Keratinocyte (primary cell): ENCODE results near the gene RPAIN. TPM values are rescaled to one million over a fixed set of nuclear protein-coding genes. Genes with fewer than 3 reads are reported as not detected.

Experiments
- DNase-seq: peaks from one replicate; pipeline ENCODE4 v3.0.0-alpha.2; 2011; ENCODE audit warnings: low read depth, missing footprints, low spot score
- FAIRE-seq: peaks from 2 replicates; lab custom pipeline; 2011; peaks lifted over from hg19 to GRCh38; lab: Jason Lieb, UNC
- H2AFZ ChIP-seq: 2 replicates; pipeline ENCODE4 v1.6.0; 2012; ENCODE audit warnings: low read length, control low read depth, inconsistent platforms; ENCODE audit not compliant: control insufficient read depth
- H3K27ac ChIP-seq: 2 replicates; pipeline ENCODE4 v1.5.1; 2011; ENCODE audit warnings: low read length; ENCODE audit not compliant: control insufficient read depth, insufficient read depth
- H3K27me3 ChIP-seq: 3 replicates; pipeline ENCODE4 v1.6.0; 2011; ENCODE audit warnings: low read length; ENCODE audit not compliant: control insufficient read depth, insufficient read depth; ENCODE audit errors: extremely low read depth
- H3K36me3 ChIP-seq, 2 experiments: 2 replicates in 1 of 2; 3 replicates in 1 of 2; pipeline ENCODE4 v1.5.1; 2011; ENCODE audit warnings: low read length in 2 of 2, mild to moderate bottlenecking in 1 of 2; ENCODE audit not compliant: control insufficient read depth in 2 of 2, insufficient read depth in 2 of 2; ENCODE audit errors: extremely low read depth in 1 of 2
- H3K4me1 ChIP-seq: 3 replicates; pipeline ENCODE4 v1.5.1; 2011; ENCODE audit warnings: low read length; ENCODE audit not compliant: control insufficient read depth, insufficient read depth; ENCODE audit errors: extremely low read depth
- H3K4me2 ChIP-seq: 3 replicates; pipeline ENCODE4 v1.6.0; 2011; ENCODE audit warnings: low read depth, low read length; ENCODE audit not compliant: control insufficient read depth, insufficient read depth; ENCODE audit errors: extremely low read depth
- H3K4me3 ChIP-seq, 3 experiments: fragments of 200-600 bp in 1 of 3; sonication (generic) in 1 of 3; 2 replicates in 2 of 3; 3 replicates in 1 of 3; pipeline ENCODE4 v1.5.1; 2011 to 2016; ENCODE audit warnings: low read length in 3 of 3, mild to moderate bottlenecking in 3 of 3, control low read depth in 2 of 3, inconsistent platforms in 1 of 3, low read depth in 1 of 3, mixed read lengths in 1 of 3, mixed run types in 1 of 3, moderate library complexity in 1 of 3; ENCODE audit not compliant: control insufficient read depth in 2 of 3, insufficient read depth in 2 of 3; ENCODE audit errors: extremely low read depth in 1 of 3
- H3K79me2 ChIP-seq: 2 replicates; pipeline ENCODE4 v1.6.0; 2012; ENCODE audit warnings: low read length; ENCODE audit not compliant: control insufficient read depth, insufficient read depth
- H3K9ac ChIP-seq: 3 replicates; pipeline ENCODE4 v1.6.0; 2011; ENCODE audit warnings: low read length; ENCODE audit not compliant: control insufficient read depth, insufficient read depth; ENCODE audit errors: extremely low read depth
- H3K9me1 ChIP-seq: 3 replicates; pipeline ENCODE4 v1.6.0; 2011; ENCODE audit warnings: low read length; ENCODE audit not compliant: control insufficient read depth, insufficient read depth; ENCODE audit errors: extremely low read depth
- H3K9me3 ChIP-seq: 2 replicates; pipeline ENCODE4 v1.5.1; 2012; ENCODE audit warnings: low read depth, low read length; ENCODE audit not compliant: control insufficient read depth
- H4K20me1 ChIP-seq: 3 replicates; pipeline ENCODE4 v1.6.0; 2011; ENCODE audit warnings: low read length; ENCODE audit not compliant: control insufficient read depth, insufficient read depth; ENCODE audit errors: extremely low read depth
- CTCF ChIP-seq, 3 experiments: IDR thresholded peaks in 1 of 3; conservative IDR thresholded peaks in 1 of 3; optimal IDR thresholded peaks in 1 of 3; 2 replicates in 2 of 3; 3 replicates in 1 of 3; pipeline versions ENCODE3 to v1.5.1; 2011; ENCODE audit warnings: low read length in 3 of 3, mild to moderate bottlenecking in 3 of 3, moderate library complexity in 2 of 3, control low read depth in 1 of 3, inconsistent platforms in 1 of 3; ENCODE audit not compliant: insufficient read depth in 2 of 3; ENCODE audit errors: extremely low read depth in 1 of 3
- EZH2 ChIP-seq: IDR thresholded peaks from one replicate; pipeline ENCODE4 v1.6.1; 2012; ENCODE audit warnings: inconsistent platforms, mild to moderate bottlenecking, low read length, moderate library complexity
- dilution Hi-C: fragments of 300-500 bp; cut with MboI; formaldehyde crosslinking; loops from one replicate; pipeline ENCODE4 v1.7.0; 2020; ENCODE audit warnings: low sequenced_read_pairs; ENCODE audit not compliant: extremely low pct_ligation_motif_present
- polyA plus RNA-seq, 5 experiments: library from polyadenylated mRNA; depleted of rRNA in 3 of 5; stranded (reverse) in 3 of 5; stranded (forward) in 1 of 5; unstranded in 1 of 5; fragments of >200 nt; gene quantifications; 1 replicate in 1 of 5; 2 replicates in 3 of 5; 3 replicates in 1 of 5; pipeline versions ENCODE4 v1.2.1 to v1.2.3, GENCODE V29; 2011 to 2012; ENCODE audit warnings: missing spikeins in 2 of 5, low read depth in 1 of 5, low replicate concordance in 1 of 5

Gene RPAIN
- polyA plus RNA-seq, 1 donor (not counting 4 experiments of a cell fraction or from before 2014, with no cell fraction given) = 22.5 TPM

GRCh38 chr17:5466295-5466694 is 46.3 kb downstream of the RPAIN start:
- no peak overlapping the region for H2AFZ ChIP-seq
- H3K4me1 ChIP-seq = peaks cover 8% of the 10 kb centered on the region
- dilution Hi-C loops = no loop called here
- H4K20me1 ChIP-seq = no peaks in the 10 kb centered on the region
- H3K79me2 ChIP-seq = peaks cover 67% of the 10 kb centered on the region
- H3K4me2 ChIP-seq = peak overlapping the region; percentile 63
- H3K9me3 ChIP-seq = no peaks in the 10 kb centered on the region
- TF ChIP-seq EZH2 (no peak), CTCF (optimal IDR thresholded peaks at IDR 0.05 in 1 of 3, IDR thresholded peaks at IDR 0.05 in 1 of 3, conservative IDR thresholded peaks at IDR 0.05 in 1 of 3; ENCODE audit: extremely low read depth in 1 of 3, insufficient read depth in 2 of 3, low read length in 3 of 3) (no peak)
- no peak overlapping the region for H3K27ac ChIP-seq
- no peaks in the 10 kb centered on the region for H3K27me3 ChIP-seq
- H3K4me3 ChIP-seq = no peak overlapping the region
- H3K9ac ChIP-seq = no peak overlapping the region
- no peak for FAIRE-seq
- H3K9me1 ChIP-seq = peaks cover 2% of the 10 kb centered on the region
- H3K36me3 ChIP-seq = peaks cover 0 to 5% of the 10 kb centered on the region in 2 experiments
- no peak for DNase-seq

DNA sequence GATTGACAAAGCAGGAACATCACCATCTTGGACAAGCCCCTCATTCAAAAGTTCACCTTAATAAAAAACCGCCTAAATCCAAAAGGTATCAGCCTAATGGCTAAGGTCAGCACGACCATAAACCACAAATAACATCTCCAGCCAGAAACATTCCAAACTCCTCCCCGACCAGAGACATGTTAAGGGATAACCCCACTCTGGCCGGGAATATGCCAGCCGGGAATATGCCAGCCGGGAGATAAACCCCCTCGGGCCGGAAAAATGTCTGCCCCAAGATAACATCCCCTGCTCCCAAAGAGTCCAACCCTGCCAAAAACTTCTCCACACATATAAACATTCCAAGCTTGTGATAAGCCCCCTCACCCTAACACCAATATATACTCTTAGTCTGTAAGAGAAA is 47.4 kb downstream of the RPAIN start:
- Histone ChIP-seq H3K9ac (peak overlapping the region; percentile 82), H3K4me1 (peaks cover 8% of the 10 kb centered on the region), H3K9me3 (no peaks in the 10 kb centered on the region), H3K27me3 (no peaks in the 10 kb centered on the region), H3K79me2 (peaks cover 63% of the 10 kb centered on the region), H3K4me2 (peak overlapping the region; percentile 63), H3K36me3 (peaks cover 0 to 8% of the 10 kb centered on the region in 2 experiments), H3K4me3 (peak overlapping the region; percentile 78 to 88 (median 86)), H3K27ac (peak overlapping the region; percentile 65), H4K20me1 (no peaks in the 10 kb centered on the region), H2AFZ (no peak overlapping the region), H3K9me1 (peaks cover 2% of the 10 kb centered on the region)
- dilution Hi-C loops = no loop called here
- FAIRE-seq (no peak), DNase-seq (no peak)
- TF ChIP-seq CTCF (optimal IDR thresholded peaks at IDR 0.05 in 1 of 3, IDR thresholded peaks at IDR 0.05 in 1 of 3, conservative IDR thresholded peaks at IDR 0.05 in 1 of 3; ENCODE audit: extremely low read depth in 1 of 3, insufficient read depth in 2 of 3, low read length in 3 of 3) (no peak), EZH2 (no peak)
